H1 (cell line): ENCODE data around the gene WDFY4. TPM values are rescaled to one million over a fixed set of nuclear protein-coding genes. Genes with fewer than 3 reads are reported as not detected.

Experiments
- CTCF ChIA-PET: fragments of 300-600 bp; sonication (Branson Sonifier 250); formaldehyde crosslinking; loops from one replicate; lab custom pipeline; 2021; ENCODE audit not compliant: partially characterized antibody; lab: Charles Lee
- POLR2A ChIA-PET: fragments of 300-600 bp; sonication (Branson Sonifier 250); formaldehyde crosslinking; loops from one replicate; lab custom pipeline; 2021; ENCODE audit warnings: inconsistent platforms; ENCODE audit not compliant: partially characterized antibody; lab: Charles Lee
- DNase-seq, 2 experiments: peaks; one replicate each; pipeline versions ENCODE4 v3.0.0 to v3.0.0-alpha.2; 2010 to 2022; ENCODE audit warnings: low spot score in 2 of 2, low read depth in 1 of 2, mixed read lengths in 1 of 2
- FAIRE-seq: peaks from 2 replicates; lab custom pipeline; 2011; peaks lifted over from hg19 to GRCh38; lab: Jason Lieb, UNC
- H2AFZ ChIP-seq: 2 replicates; pipeline ENCODE4 v1.8.1; 2012; ENCODE audit warnings: low read length, inconsistent platforms
- H2AK5ac ChIP-seq: 2 replicates; pipeline ENCODE4 v1.6.1; 2013; ENCODE audit warnings: low read depth, low read length
- H2BK120ac ChIP-seq: replicated peaks from 2 replicates; pipeline ENCODE3; 2013; ENCODE audit warnings: low read depth, low read length, inconsistent platforms
- H2BK12ac ChIP-seq: 2 replicates; pipeline ENCODE4 v1.6.1; 2013; ENCODE audit warnings: low read depth, low read length
- H2BK15ac ChIP-seq: 2 replicates; pipeline ENCODE4 v1.6.1; 2013; ENCODE audit warnings: low read length
- H2BK20ac ChIP-seq: 2 replicates; pipeline ENCODE4 v1.6.1; 2013; ENCODE audit warnings: low read length
- H2BK5ac ChIP-seq: 2 replicates; pipeline ENCODE4 v1.6.1; 2013; ENCODE audit warnings: low read depth, low read length
- H3K14ac ChIP-seq: 2 replicates; pipeline ENCODE4 v1.6.1; 2013; ENCODE audit warnings: inconsistent platforms; ENCODE audit not compliant: insufficient read length
- H3K18ac ChIP-seq: 2 replicates; pipeline ENCODE4 v1.6.1; 2013; ENCODE audit warnings: low read length; ENCODE audit errors: extremely low read depth
- H3K23ac ChIP-seq: 2 replicates; pipeline ENCODE4 v1.6.1; 2013; ENCODE audit warnings: inconsistent platforms; ENCODE audit not compliant: insufficient read length
- H3K23me2 ChIP-seq: 2 replicates; pipeline ENCODE4 v1.6.1; 2013; ENCODE audit warnings: low read depth, low read length
- H3K27ac ChIP-seq: 2 replicates; pipeline ENCODE4 v1.6.1; 2011; ENCODE audit warnings: low read depth, low read length, inconsistent platforms
- H3K27me3 ChIP-seq, 4 experiments: replicated peaks in 1 of 4; 1 replicate in 1 of 4; 2 replicates in 3 of 4; pipeline versions ENCODE4 v1.6.1 to v1.8.1; 2011 to 2013; ENCODE audit warnings: low read length in 3 of 4, mild to moderate bottlenecking in 3 of 4, inconsistent platforms in 2 of 4, mixed read lengths in 2 of 4, moderate library complexity in 1 of 4; ENCODE audit not compliant: control insufficient read depth in 3 of 4, insufficient read depth in 3 of 4; ENCODE audit errors: extremely low read depth in 1 of 4
- H3K36me3 ChIP-seq, 4 experiments: 2 replicates each; pipeline versions ENCODE4 v1.6.1 to v1.8.1; 2011 to 2013; ENCODE audit warnings: mild to moderate bottlenecking in 4 of 4, low read length in 3 of 4, moderate library complexity in 2 of 4, control low read depth in 1 of 4, inconsistent platforms in 1 of 4; ENCODE audit not compliant: insufficient read depth in 4 of 4, control insufficient read depth in 2 of 4
- H3K4ac ChIP-seq: replicated peaks from 2 replicates; pipeline ENCODE3; 2013; ENCODE audit warnings: low read length, low read depth, mixed read lengths, inconsistent platforms; ENCODE audit not compliant: insufficient read length
- H3K4me1 ChIP-seq, 4 experiments: replicated peaks in 1 of 4; 1 replicate in 1 of 4; 2 replicates in 3 of 4; pipeline versions ENCODE4 v1.6.1 to v1.8.1; 2011 to 2013; ENCODE audit warnings: low read length in 3 of 4, inconsistent platforms in 2 of 4, mixed read lengths in 1 of 4; ENCODE audit not compliant: insufficient read depth in 4 of 4, control insufficient read depth in 3 of 4
- H3K4me2 ChIP-seq, 2 experiments: 2 replicates each; pipeline versions ENCODE4 v1.6.1 to v1.8.1; 2011 to 2013; ENCODE audit warnings: low read depth in 2 of 2, low read length in 2 of 2, control low read depth in 1 of 2, inconsistent platforms in 1 of 2, mild to moderate bottlenecking in 1 of 2; ENCODE audit not compliant: insufficient read depth in 1 of 2
- H3K4me3 ChIP-seq, 4 experiments: fragments of 200-600, 300-600 bp in 1 of 4; sonication (generic), shearing (Covaris generic), sonication (Bioruptor Twin) in 1 of 4; 2 replicates each; pipeline versions ENCODE4 v1.5.1 to v1.8.1; 2011 to 2016; ENCODE audit warnings: low read length in 4 of 4, low read depth in 3 of 4, control low read depth in 2 of 4, inconsistent platforms in 2 of 4, mild to moderate bottlenecking in 2 of 4, mixed read lengths in 1 of 4, moderate library complexity in 1 of 4; ENCODE audit not compliant: insufficient read depth in 2 of 4; ENCODE audit errors: extremely low read depth in 1 of 4
- H3K56ac ChIP-seq: replicated peaks from 2 replicates; pipeline ENCODE3; 2013; ENCODE audit warnings: low read depth, mild to moderate bottlenecking, mixed read lengths, low read length, inconsistent platforms; ENCODE audit not compliant: insufficient read length
- H3K79me1 ChIP-seq: 2 replicates; pipeline ENCODE4 v1.6.1; 2013; ENCODE audit warnings: low read depth, low read length, control low read depth
- H3K79me2 ChIP-seq, 2 experiments: 2 replicates each; pipeline versions ENCODE4 v1.6.1 to v1.8.1; 2012 to 2013; ENCODE audit warnings: low read length in 2 of 2, mild to moderate bottlenecking in 2 of 2, inconsistent platforms in 1 of 2; ENCODE audit not compliant: insufficient read depth in 2 of 2, control insufficient read depth in 1 of 2
- H3K9ac ChIP-seq, 4 experiments: replicated peaks in 1 of 4; 1 replicate in 1 of 4; 2 replicates in 3 of 4; pipeline versions ENCODE4 v1.6.1 to v1.8.1; 2011 to 2013; ENCODE audit warnings: low read depth in 3 of 4, low read length in 3 of 4, control low read depth in 2 of 4, mild to moderate bottlenecking in 2 of 4, moderate library complexity in 2 of 4, inconsistent platforms in 1 of 4; ENCODE audit errors: extremely low read depth in 1 of 4
- H3K9me3 ChIP-seq, 2 experiments: 2 replicates each; pipeline versions ENCODE4 v1.6.1 to v1.8.1; 2012 to 2013; ENCODE audit warnings: mild to moderate bottlenecking in 2 of 2, moderate library complexity in 2 of 2, control low read depth in 1 of 2, inconsistent platforms in 1 of 2, low read depth in 1 of 2, low read length in 1 of 2, mixed read lengths in 1 of 2; ENCODE audit not compliant: insufficient read depth in 2 of 2
- H4K20me1 ChIP-seq, 2 experiments: replicated peaks in 1 of 2; 2 replicates each; pipeline versions ENCODE3 to v1.8.1; 2011 to 2013; ENCODE audit warnings: inconsistent platforms in 2 of 2, low read length in 2 of 2, mild to moderate bottlenecking in 1 of 2; ENCODE audit not compliant: insufficient read depth in 2 of 2, control insufficient read depth in 1 of 2
- H4K5ac ChIP-seq: 2 replicates; pipeline ENCODE4 v1.6.1; 2013; ENCODE audit warnings: low read length, low read depth, mixed read lengths, inconsistent platforms; ENCODE audit not compliant: insufficient read length
- H4K8ac ChIP-seq: 2 replicates; pipeline ENCODE4 v1.8.0; 2013; ENCODE audit warnings: mild to moderate bottlenecking, moderate library complexity, low read length, inconsistent platforms; ENCODE audit not compliant: insufficient read depth; ENCODE audit errors: extremely low read depth
- H4K91ac ChIP-seq: replicated peaks from 2 replicates; pipeline ENCODE3; 2013; ENCODE audit warnings: low read length, mixed read lengths, inconsistent platforms; ENCODE audit not compliant: insufficient read length
- EGR1 ChIP-seq: IDR thresholded peaks from 2 replicates; pipeline ENCODE4 v1.6.1; 2011; ENCODE audit warnings: low read depth, low read length, borderline replicate concordance
- GTF2F1 ChIP-seq: IDR thresholded peaks from 2 replicates; pipeline ENCODE4 v1.6.1; 2012; ENCODE audit warnings: low read depth, low read length, improper control_type of control experiment, borderline replicate concordance
- HDAC2 ChIP-seq, 2 experiments: fragments of 300-600 bp in 1 of 2; sonication (generic) in 1 of 2; IDR thresholded peaks; 2 replicates each; pipeline ENCODE4 v1.6.1; 2011 to 2012; ENCODE audit warnings: low read depth in 2 of 2, low read length in 2 of 2, mild to moderate bottlenecking in 2 of 2, moderate library complexity in 2 of 2, borderline replicate concordance in 1 of 2, inconsistent platforms in 1 of 2
- JUN ChIP-seq: IDR thresholded peaks from 2 replicates; pipeline ENCODE4 v1.6.1; 2011; ENCODE audit warnings: low read depth, mild to moderate bottlenecking, improper control_type of control experiment, low read length
- JUND ChIP-seq: IDR thresholded peaks from 2 replicates; pipeline ENCODE4 v1.6.1; 2011; ENCODE audit warnings: mild to moderate bottlenecking, improper control_type of control experiment, low read length
- PHF8 ChIP-seq: fragments of 200-600 bp; sonication (generic); conservative IDR thresholded peaks from 2 replicates; pipeline ENCODE4 v1.7.1; 2012; ENCODE audit warnings: low read depth, mild to moderate bottlenecking, inconsistent platforms, low read length, moderate library complexity
- POLR2AphosphoS5 ChIP-seq: IDR thresholded peaks from 2 replicates; pipeline ENCODE4 v1.6.1; 2011; ENCODE audit warnings: low read depth, low read length
- RBBP5 ChIP-seq: IDR thresholded peaks from 2 replicates; pipeline ENCODE4 v1.7.1; 2012; ENCODE audit warnings: low read depth, mild to moderate bottlenecking, inconsistent platforms, low read length, moderate library complexity, borderline replicate concordance
- RNF2 ChIP-seq: fragments of 200-900, 300-1000 bp; sonication (generic); IDR thresholded peaks from 2 replicates; pipeline ENCODE4 v1.7.1; 2016; ENCODE audit warnings: borderline replicate concordance, low read depth, mild to moderate bottlenecking, antibody characterized with exemption, low read length; ENCODE audit not compliant: poor library complexity, severe bottlenecking; ENCODE audit errors: missing control alignments
- SP2 ChIP-seq: IDR thresholded peaks from 2 replicates; pipeline ENCODE4 v1.6.1; 2012; ENCODE audit warnings: mild to moderate bottlenecking, low read length, inconsistent platforms
- TAF7 ChIP-seq: optimal IDR thresholded peaks from 2 replicates; pipeline ENCODE3; 2011; ENCODE audit warnings: low read depth, mild to moderate bottlenecking, inconsistent platforms, low read length, moderate library complexity, borderline replicate concordance
- TCF12 ChIP-seq: IDR thresholded peaks from 2 replicates; pipeline ENCODE4 v1.6.1; 2011; ENCODE audit warnings: low read depth, mild to moderate bottlenecking, low read length
- TEAD4 ChIP-seq: IDR thresholded peaks from 2 replicates; pipeline ENCODE4 v1.6.1; 2012; ENCODE audit warnings: low read depth, low read length, inconsistent platforms, mixed read lengths
- WGBS, 2 experiments: shearing (Covaris generic) in 1 of 2; methylation state at CpG; one replicate each; pipeline versions ENCODE4 v1.1.6 to v1.1.7; 2013 to 2015; ENCODE audit warnings: low lambda C conversion rate in 2 of 2, mixed read lengths in 2 of 2, inconsistent platforms in 1 of 2, low coverage in 1 of 2, missing lambda C conversion rate in 1 of 2; ENCODE audit not compliant: insufficient replicate concordance in 2 of 2, insufficient coverage in 1 of 2, insufficient read length in 1 of 2; ENCODE audit errors: extremely low coverage in 1 of 2, missing lambda C conversion rate in 1 of 2; 5-methylcytosine and 5-hydroxymethylcytosine counted together
- polyA plus RNA-seq, 7 experiments: library from polyadenylated mRNA; depleted of rRNA in 3 of 7; stranded (reverse) in 5 of 7; unstranded in 2 of 7; fragments of >200 nt in 5 of 7; fragments of 200-250 nt in 2 of 7; gene quantifications; 1 replicate in 5 of 7; 2 replicates in 1 of 7; 4 replicates in 1 of 7; pipeline versions ENCODE4 v1.2.1 to v1.2.3, GENCODE V29; 2011 to 2013; ENCODE audit warnings: missing spikeins in 2 of 7, mixed read lengths in 2 of 7
- total RNA-seq: library from RNA; stranded (reverse); fragmentation: NEBNext Ultra II Directional; extraction: Animal tissue kit (Norgen Biotek cat#: 25700); gene quantifications from 2 replicates; pipeline ENCODE4 v1.2.1, GENCODE V29; 2021

The WDFY4 gene
- total and polyA plus RNA-seq, 2 of the 8 experiments (the other 6 are each of a cell fraction or from before 2014, with no cell fraction given), result not detected

- Histone ChIP-seq H3K56ac (no peak overlapping the region), H3K23ac (no peak overlapping the region), H2AK5ac (no peak overlapping the region), H3K4ac (no peak overlapping the region), H3K27me3 (no peaks in the 10 kb centered on the region), H3K27ac (no peak overlapping the region), H3K79me1 (no peaks in the 10 kb centered on the region), H2BK120ac (no peak overlapping the region), H3K9ac (no peak overlapping the region), H3K14ac (no peak overlapping the region), H3K4me1 (no peaks in the 10 kb centered on the region), H3K23me2 (no peaks in the 10 kb centered on the region), H3K79me2 (no peaks in the 10 kb centered on the region), H2BK12ac (no peak overlapping the region), H2BK20ac (no peak overlapping the region), H2BK15ac (no peak overlapping the region), H4K8ac (no peak overlapping the region), H4K20me1 (no peaks in the 10 kb centered on the region), H4K91ac (no peak overlapping the region), H3K9me3 (no peaks in the 10 kb centered on the region), H3K4me3 (no peak overlapping the region), H3K18ac (no peak overlapping the region), H4K5ac (no peak overlapping the region), H3K36me3 (no peaks in the 10 kb centered on the region), H2AFZ (no peak overlapping the region), H3K4me2 (no peak overlapping the region), H2BK5ac (no peak overlapping the region)
- WGBS, 2 experiments, result 81% methylated on average over 2 of the region's 2 CpGs; no CpG with 5 or more reads in 1 of the 2 experiments
- DNase-seq, result no peak
- POLR2A ChIA-PET, result no interaction called here
- CTCF ChIA-PET, result interaction anchor here (0.6 kb wide), 1 partner anchor 71 kb away, joined by 3 read pairs; no protein-coding TSS in a partner anchor
- FAIRE-seq, result no peak
- TF ChIP-seq TCF12 (no peak), TEAD4 (no peak), HDAC2 (IDR thresholded peaks at IDR 0.05; ENCODE audit: borderline replicate concordance in 1 of 2, low read depth in 2 of 2, low read length in 2 of 2) (no peak), POLR2AphosphoS5 (no peak), RNF2 (no peak), SP2 (no peak), PHF8 (no peak), EGR1 (no peak), TAF7 (no peak), GTF2F1 (no peak), RBBP5 (no peak), JUN (no peak), JUND (no peak)
Observed at GRCh38 chr10:48785796-48786195, 101.1 kb downstream of the WDFY4 start.
